HuH-7 (cell line): ENCODE measurements around the gene NALCN.

Source experiments
- DNase-seq: peaks from one replicate; pipeline ENCODE4 v3.0.0; 2011; ENCODE audit warnings: low spot score

Gene NALCN

DNA sequence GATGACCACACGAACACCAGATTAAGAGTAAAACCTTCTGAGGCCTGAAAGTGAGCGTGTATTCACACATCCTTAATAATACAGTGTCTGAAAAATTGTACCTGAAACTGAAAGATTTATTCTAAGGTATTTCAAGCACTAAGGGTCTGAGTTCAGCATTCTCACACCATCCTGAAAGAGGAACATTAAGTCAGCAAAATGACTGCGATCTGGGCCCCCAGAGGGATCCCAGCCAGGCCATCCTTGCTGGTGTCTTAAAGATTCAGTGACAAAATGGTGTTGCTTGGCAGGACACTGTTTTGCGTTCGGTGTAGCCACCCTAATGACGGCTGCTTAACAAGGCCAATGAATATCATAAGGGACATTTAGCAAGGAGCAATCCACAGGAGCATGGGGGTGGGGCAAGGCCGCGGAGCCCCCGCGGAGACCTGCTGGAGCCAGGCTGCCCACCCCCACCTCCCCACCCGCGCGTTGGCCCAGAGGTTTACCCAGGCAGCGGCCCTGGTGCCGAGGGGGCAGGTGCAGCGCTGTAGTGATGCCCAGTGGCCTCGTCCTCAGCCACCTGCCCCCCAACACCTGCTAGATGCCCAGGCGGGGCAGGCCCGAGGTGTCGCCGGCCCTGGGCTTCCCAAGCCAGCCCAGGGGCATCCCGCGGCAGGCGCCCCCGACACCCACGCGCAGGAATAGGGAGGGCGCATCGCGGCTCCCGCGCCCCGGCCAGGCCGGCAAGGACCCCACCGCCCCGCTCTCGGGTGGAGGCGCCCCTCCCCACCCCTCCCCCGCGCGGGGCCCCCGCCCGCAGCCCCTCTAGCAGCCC, 742 bp downstream of the NALCN start:
- no peak for DNase-seq

DNA sequence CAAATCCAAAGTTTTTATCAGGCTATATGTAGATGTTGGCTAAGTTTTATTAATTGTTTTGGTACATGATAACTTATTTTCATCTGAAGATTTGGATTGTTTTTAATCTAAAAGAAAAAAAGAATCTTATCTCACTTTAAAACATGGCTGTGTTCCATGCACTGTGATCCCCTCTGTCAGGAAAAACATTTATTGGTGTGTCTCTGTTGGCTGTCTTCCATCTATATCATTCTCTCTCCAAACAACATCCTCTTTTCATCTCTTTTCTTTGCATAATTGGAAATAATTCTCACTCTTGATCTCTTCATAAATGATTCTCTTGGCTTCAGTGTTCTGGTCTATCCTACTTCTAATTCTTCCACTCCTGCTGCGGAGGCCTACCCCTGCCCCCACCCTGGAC, 4.2 kb downstream of the NALCN start:
- DNase-seq = no peak

DNA sequence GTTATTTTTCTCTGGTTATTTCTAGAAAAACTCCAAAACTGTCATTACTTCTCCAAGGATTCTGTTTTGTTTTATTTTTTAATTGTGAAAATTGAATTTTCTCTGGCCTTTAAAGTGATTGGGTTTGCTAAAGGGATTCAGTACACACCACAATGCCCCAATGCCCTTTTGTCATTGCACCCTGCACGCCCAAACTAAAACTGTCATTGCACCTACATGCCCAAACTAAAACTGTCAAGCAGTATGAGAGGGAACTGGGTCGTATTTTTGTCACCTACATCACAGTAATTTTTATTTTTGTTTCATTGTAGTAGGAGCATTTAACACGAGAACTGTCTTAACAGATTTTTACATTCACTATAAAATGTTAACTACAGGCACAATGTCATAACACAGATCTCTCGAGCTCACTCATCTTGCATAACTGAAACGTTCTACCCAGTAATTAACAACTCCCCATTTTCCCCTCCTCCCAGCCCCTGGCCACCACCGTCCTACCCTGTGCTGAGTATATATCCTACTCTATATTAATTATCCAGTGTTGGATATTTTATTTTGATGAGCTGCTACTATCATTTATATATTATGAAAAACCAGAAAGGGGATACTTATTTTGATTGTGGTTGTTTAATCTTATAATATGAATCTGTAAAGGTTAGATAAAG, 7.2 kb downstream of the NALCN start:
- no peak for DNase-seq

DNA sequence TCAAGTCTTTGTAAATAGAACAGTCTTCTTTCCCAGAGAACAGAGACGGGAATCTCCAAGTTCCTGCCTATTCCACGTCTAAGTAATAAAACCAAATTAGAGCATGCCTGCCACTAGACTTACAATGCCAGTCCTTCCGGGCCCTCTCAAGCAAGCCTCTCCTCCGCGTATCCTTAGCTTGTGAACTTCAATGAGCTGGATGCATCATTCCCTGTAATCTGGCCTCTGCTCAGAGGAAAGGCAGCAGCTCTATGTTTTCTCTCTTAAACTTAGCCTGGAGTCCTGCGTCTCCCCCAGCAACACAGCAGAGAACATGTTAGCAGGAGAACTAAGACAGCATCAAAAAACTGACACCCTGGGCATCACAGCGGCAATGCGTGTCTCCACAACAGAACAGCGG, 8.2 kb downstream of the NALCN start:
- DNase-seq = no peak

DNA sequence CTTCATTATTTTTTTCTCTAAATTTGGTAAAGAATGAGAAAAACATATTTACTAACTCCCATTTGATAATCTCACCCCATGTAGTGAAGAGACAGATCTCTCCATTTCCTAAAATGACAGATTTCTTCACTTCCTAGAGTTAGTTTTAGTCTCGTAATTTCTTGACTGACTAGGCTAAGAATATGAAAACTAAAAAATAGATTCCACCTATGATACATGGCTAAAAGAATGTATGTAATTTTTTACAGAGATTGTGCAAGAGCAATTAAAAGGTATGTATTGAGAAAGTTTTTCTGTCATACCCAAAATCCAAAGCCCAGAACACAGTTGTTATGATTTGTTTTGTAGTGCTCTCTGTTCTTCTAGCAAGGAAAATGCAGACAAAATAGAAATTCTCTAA, 9.5 kb downstream of the NALCN start:
- DNase-seq = no peak

DNA sequence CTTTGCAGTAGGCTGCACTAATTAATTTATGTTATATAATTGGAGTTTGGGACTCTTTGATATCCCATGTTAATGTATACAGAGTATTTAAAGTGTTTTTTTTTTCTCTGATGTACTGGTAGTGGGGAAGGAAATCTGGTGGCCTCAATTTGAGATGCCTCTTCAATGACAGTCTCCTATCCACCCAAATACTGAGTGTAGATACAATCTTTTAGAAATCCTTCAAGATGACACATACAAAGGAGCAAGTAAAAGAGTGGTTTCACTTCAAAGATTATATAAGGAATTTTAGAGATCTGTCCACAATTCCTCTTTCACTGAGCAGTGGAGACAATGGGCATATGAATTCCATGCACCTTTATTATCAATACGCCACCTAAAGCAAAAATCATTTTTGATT, 15.1 kb downstream of the NALCN start:
- DNase-seq = no peak

DNA sequence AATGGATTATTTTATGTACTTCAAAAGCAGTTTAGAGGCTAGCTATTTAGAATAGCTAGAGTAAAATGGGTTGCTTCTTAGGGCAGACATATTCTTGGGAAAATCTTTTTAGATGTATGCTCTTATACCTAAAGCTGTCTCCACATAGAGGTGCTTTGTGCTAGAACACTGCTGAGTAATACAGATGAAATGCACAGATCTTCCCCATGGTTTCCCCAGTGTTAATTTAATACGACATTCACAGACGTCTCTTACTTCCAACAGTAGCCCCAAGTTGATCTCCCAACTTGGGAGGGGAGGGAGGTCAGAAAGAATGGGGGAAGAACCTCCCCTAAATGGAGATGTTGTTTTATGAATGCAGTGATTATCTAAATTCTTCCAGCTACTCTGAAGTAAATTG, 16.9 kb downstream of the NALCN start:
- no peak for DNase-seq

DNA sequence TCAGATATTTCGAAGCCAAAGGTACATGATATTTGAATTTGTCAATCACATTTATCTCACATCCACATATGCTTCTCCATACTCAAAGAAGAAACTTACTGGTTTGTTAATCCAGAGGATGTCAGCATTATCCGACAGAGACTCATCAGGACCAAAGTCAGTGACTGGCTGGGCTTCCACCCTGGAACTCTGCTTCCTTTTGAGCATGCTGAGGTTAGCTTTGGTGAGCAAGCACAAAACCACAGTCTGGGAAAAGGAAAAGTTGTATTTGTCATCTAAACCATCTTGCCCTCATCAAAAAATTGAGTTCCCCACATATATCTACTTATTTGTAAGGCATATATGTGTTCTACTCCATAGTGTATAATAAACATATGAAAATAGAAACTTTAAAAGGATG, 17.4 kb downstream of the NALCN start:
- no peak for DNase-seq

DNA sequence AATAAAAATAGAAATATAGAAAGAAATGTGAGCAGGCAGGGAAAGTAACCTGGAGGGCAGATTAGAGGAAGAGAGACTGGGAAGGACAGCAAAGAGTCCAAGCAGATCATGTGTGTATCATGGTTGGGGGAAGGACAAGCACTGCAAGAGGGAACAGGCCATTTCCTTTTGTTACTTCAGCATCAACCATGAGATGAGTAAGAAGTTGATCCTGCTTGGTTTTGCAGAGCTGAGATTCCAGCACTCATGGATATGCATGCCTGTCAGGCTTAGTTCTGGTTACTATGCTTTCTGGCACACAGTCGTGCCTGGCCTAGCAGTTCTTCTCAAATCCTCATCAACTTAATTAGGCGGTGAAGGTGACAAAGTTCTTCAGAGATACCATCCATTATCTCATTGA, 18.1 kb downstream of the NALCN start:
- DNase-seq = no peak

DNA sequence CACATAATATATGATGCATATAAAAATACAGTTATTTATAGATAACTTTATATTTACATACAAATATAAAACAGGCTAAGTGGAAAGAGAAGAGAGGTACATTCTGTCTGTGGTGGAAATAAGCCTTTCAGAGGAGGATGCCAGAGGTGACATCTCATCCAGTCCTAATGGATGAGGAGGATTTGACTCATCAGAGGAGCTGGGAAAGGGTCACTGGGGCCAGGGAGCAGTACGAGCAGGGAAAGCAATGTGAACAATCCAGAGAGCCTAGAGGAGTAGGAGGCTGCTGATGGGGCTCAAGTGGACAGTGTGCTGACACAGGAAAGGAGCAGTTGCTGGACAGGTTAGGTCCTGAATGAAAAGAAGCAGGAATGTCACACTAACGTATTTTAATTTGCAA, 18.6 kb downstream of the NALCN start:
- DNase-seq = no peak

DNA sequence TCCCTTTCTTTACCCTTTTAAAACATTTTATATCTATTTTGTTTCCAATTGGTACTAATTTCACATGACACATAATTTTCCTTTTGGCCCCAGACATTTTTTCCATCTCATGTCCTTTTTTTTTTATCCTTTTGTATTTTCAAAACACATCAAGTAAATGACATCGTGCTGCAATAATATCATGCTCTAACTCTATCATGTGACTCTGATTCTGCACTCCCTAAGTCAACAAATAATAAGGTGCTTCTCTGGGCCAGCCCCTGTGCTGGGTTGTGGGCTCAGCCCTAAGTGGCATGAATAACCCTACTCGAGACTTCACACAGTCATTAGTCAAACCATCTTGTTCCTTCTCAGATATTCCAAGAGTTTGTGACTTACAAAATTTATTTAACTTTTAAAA, 21.7 kb downstream of the NALCN start:
- no peak for DNase-seq

DNA sequence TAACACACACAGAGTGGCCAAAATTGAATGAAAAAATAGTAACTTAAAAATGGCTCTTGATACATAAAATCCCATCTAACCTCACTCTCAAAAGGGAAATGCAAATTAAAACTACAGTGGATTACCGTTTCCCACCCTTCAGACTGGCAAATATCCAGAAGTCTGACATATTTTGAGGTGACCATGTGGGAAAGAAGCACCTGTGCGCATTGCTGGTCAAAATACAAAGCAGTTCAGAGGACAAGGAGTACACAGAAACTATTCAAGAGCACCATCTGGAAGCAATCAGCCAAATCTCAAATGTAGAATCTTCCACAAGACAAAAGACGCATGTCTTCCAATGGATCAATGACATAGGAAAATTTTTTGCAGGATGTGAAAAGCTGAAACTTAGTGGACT, 23.2 kb downstream of the NALCN start:
- no peak for DNase-seq

DNA sequence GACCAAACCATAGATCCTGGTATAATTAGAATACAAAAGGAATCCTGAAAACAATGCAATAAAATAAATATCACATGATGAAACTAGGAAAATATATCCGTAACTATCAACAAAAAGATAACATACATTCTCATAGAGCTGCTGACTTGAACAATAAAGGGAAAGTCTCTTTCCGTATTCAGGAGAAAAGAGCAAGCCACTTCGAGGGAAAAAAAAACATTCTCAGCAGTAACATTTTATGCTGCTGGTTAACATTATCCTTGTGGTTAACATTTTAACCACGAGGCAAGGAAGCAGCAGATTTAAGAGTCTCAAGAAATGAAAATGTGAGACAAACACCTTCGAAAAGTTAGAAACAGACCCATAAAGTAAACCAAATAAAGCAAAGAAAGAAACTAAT, 25.8 kb downstream of the NALCN start:
- DNase-seq = no peak

DNA sequence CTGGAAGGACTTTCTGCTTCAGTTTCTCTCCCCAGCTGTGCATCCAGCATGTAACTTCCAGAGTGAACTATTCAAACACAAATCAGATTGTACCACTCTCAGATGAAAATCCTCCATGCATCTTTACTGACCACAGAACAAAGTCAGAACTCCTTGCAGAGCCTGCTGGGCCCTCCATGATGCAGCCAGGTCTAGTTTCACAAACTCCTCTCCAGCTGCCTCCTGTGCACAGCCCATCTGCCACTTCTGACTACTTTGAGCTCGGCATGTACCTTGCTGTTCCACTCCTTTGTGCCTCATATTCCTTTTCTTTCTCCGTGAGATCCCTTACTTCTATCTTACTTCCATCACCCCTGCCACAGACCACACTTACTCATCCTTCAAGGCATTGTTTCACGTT, 31.4 kb downstream of the NALCN start:
- DNase-seq = no peak

DNA sequence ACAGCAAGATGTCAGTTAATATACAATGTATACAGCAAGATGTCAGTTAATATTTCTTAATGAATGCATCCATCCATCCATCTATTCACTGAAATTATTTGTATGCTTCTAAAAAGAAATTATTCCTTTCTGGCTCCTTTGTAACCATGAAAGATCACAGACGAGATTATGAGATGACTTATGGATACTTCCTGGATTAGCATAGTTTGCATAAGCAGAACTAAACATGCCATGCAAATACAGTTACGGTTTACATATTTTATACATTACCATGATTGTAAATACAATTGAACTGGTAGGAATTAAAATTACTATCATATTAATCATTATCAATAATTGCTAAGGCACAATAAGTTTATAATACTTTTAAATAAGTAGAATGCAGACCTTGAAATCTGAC, 32.7 kb downstream of the NALCN start:
- DNase-seq = no peak

DNA sequence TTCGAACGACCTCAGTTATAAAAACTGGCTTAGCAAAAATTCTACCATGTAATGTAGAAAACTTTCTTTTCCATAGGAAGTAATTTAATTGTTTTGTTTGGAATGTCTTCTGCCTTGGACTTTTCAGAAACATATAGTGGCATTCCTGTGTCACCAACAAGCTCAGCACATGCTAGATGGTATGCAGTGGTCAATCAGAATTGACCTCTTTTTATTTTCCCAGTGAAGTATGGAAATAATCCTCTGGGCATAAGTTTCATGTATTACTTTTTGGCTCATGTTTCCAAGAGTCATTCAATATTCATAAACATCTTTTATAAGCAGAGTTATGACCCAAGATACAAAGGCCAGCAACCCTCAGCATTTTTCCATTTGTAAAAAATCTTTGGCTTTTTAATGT, 33.6 kb downstream of the NALCN start:
- DNase-seq = no peak

DNA sequence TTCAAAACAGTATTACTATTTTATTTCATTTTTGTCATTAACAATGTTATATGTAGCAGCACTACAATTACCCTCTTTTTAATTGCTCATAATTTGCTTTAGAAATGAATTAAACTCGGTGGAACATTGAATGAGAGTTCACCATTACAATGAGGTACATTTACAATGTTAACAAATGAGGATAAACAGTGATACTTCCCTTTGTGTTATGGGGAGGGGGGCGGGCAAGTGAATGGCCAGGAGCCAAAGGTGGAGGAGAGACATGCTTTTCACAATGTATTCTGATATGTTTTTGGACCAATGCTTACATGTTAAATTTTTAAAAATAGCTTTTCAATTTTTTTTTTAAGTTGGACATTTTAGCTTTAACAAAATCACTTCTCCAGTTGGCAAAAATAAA, 34.2 kb downstream of the NALCN start:
- no peak for DNase-seq

DNA sequence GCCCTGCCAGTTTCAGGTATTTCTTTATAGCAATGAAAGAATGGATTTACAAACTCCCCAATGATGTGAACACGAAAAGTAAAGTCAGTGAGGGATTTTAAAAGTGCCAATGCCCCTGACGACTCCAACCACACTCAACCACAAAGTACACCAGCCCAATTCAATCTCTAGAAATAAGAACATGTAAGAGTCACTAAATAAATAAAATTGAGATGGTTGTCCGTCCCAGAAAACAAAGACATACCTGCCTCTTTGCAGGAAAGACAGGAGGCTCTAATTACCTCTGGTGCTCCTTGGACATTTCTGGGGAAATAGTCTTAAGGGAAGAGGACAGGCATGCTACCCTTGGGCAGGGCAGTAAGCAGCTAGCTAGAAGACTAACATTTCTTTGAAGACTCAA, 55.8 kb downstream of the NALCN start:
- DNase-seq = no peak

DNA sequence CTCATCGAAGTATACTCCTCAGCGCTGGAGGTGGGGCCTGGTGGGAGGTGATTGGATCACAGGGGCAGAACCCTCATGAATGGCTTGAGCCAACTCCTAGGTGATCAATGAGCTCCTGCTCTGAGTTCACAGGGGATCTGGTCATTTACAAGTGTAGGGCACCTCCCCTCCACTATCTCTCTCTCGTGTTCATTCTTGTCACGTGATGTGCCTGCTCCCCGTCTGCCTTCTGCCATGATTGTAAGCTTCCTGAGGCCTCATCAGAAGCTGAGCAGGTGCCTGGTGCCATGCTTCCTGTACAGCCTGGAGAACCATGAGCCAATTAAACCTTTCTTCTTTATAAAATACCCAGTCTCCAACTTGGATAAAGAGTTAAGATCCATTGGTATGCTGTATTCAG, 61.4 kb downstream of the NALCN start:
- no peak for DNase-seq

DNA sequence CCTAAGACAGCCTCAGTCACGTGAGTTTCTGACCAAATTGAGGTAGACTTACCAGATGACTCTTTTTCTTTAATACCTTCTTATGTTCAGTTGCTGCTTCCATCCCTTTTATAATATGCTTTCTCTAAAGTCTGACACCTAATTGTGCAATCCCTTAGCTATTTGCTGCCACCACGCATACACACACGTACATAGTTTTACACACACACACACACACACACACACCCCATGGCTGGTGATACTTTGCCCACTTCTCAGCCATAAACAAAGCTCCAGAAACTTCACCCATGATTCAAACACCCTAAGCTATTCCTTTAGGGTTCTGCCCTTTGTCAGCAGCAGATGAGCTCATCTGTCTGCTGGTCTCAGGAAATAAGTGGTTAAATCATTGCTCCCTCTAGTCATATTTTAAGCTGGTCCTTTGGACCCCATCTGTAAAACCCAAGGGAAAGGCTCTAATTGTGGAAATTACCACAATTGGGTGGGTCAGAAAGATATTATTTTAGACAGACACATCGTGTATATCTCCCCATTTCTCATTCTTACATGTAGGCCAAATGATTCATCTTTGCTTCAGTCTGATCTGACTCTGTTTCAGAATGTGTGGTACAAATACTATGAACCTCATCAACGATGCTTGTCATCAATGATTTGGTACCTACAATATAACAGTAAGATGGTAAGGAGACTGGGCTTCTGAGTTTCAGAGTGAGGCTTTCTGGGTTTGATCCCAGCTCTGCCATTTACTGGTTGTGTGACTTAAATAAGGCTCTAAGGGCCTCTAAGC, 69.2 kb downstream of the NALCN start:
- no peak for DNase-seq

DNA sequence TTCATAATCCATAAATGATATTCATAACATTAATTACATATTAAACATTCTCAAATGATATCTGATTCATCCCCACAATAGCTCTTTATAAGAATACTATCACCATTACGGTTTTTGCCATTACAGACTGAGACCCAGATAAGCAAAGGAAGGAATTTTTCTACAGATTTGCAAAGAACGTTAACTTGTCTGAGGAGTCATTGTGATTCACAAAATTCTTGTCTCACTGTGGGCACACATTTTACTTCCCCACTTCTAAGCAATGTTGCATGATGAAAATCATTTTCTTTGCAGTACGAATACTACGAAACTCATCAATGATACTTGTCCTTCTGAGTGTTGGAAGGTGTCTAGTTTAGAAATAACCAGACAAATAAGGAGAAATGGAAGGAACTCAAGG, 70.1 kb downstream of the NALCN start:
- DNase-seq = no peak

DNA sequence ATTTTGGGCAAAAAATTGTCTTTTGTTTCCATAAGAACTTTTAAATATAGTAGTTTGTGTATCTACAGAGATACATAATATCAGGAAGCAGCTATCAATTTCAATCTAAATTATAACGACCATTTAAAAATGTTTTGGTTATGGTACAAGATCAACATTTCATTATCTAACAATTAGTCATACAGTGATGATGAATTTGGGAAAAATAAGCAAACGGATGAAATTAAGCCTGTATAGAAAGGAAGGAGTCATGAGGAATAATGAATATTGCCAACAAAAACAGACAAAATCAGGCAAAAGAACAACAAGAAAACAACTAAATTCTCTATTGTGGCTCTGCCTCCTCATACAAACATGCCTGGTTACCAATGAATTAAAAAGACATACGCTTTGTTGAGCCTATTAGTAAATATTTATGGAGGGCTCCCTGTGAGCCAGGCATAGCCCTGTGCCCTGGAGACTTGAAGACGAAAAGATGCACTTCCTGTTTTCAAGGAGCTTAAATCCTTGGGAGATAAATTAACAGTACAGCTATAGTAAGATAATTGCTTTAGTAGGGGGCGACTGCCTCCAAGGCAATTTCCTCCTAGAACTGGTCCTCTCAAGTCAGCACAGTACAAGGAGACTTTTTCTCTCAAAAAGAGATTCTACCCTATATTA, 73.0 kb downstream of the NALCN start:
- no peak for DNase-seq

DNA sequence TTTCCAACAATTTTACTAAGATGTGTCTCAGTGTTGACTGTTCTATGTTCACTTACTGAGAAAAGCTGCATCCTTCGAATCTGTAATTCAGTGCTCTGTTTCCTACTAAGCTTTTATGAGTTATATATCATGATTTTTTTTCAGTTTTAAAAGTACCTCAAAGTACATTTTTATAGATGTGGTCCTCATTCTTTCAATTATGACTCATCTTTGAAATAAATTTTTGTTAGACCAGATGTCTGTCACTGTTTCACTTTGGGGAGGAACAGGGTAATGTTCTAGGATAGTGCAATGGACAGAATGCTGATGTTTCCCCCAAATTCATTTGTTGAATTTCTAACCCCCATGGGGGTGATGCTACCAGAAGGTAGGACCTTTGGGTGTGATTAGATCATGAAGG, 74.8 kb downstream of the NALCN start:
- DNase-seq = no peak
